HEK293 (cell line): ENCODE data around the gene KDELR1.

ENCODE experiments used
- CTCF ChIA-PET: fragments of 350-600 bp; formaldehyde crosslinking; extraction: SDS; loops from one replicate; lab custom pipeline; 2021; ENCODE audit warnings: antibody characterized with exemption; lab: Yijun Ruan, JAX
- POLR2A ChIA-PET: fragments of 300-600 bp; formaldehyde crosslinking; extraction: SDS; loops from one replicate; lab custom pipeline; 2020; ENCODE audit warnings: antibody characterized with exemption, inconsistent platforms; lab: Yijun Ruan, JAX
- H3K27ac ChIP-seq: fragments of 200-500 bp; sonication (Bioruptor generic); 2 replicates; pipeline ENCODE4 v1.5.1; 2014; ENCODE audit warnings: low read depth, low read length, control low read depth, inconsistent platforms; ENCODE audit errors: extremely low read depth
- H3K36me3 ChIP-seq, 2 experiments: fragments of 200-500 bp in 1 of 2; sonication (Bioruptor generic) in 1 of 2; 1 replicate in 1 of 2; 2 replicates in 1 of 2; pipeline ENCODE4 v1.5.1; 2014 to 2017; ENCODE audit warnings: inconsistent platforms in 2 of 2, low read length in 2 of 2; ENCODE audit not compliant: control insufficient read depth in 2 of 2, insufficient read depth in 1 of 2
- H3K4me1 ChIP-seq: fragments of 200-500 bp; sonication (Bioruptor generic); 2 replicates; pipeline ENCODE4 v1.5.1; 2014; ENCODE audit warnings: mild to moderate bottlenecking, low read length, inconsistent platforms; ENCODE audit not compliant: control insufficient read depth, insufficient read depth
- H3K4me3 ChIP-seq: 2 replicates; pipeline ENCODE4 v1.5.1; 2011; ENCODE audit warnings: low read depth, mild to moderate bottlenecking, control low read depth, low read length, moderate library complexity
- H3K9me3 ChIP-seq: fragments of 200-500 bp; sonication (Bioruptor generic); 2 replicates; pipeline ENCODE4 v1.5.1; 2014; ENCODE audit warnings: low read depth, low read length, inconsistent platforms; ENCODE audit not compliant: control insufficient read depth, insufficient read depth
- BCL11A ChIP-seq: fragments of 450-650 bp; formaldehyde crosslinking; IDR thresholded peaks from 2 replicates; pipeline ENCODE4 v1.5.1; 2016; ENCODE audit warnings: low read depth, missing biosample characterization, missing genetic modification characterization
- BCL11B ChIP-seq: fragments of 450-650 bp; formaldehyde crosslinking; IDR thresholded peaks from 2 replicates; pipeline ENCODE4 v1.5.1; 2016; ENCODE audit warnings: low read depth, missing biosample characterization, missing genetic modification characterization
- HIC1 ChIP-seq: fragments of 450-650 bp; formaldehyde crosslinking; IDR thresholded peaks from 2 replicates; pipeline ENCODE4 v1.5.1; 2016; ENCODE audit warnings: missing biosample characterization, missing genetic modification characterization
- HOXC10 ChIP-seq: sonication (generic); formaldehyde crosslinking; IDR thresholded peaks from 2 replicates; pipeline ENCODE4 v1.8.1; 2023; ENCODE audit warnings: mild to moderate bottlenecking, missing genetic modification reagents
- KLF10 ChIP-seq: fragments of 450-650 bp; IDR thresholded peaks from 2 replicates; pipeline ENCODE4 v1.5.1; 2018; ENCODE audit warnings: missing biosample characterization, mild to moderate bottlenecking, missing genetic modification characterization
- KLF17 ChIP-seq: fragments of 450-650 bp; formaldehyde crosslinking; IDR thresholded peaks from 2 replicates; pipeline ENCODE4 v1.5.1; 2016; ENCODE audit warnings: missing biosample characterization, missing genetic modification characterization
- OVOL3 ChIP-seq: fragments of 450-650 bp; formaldehyde crosslinking; IDR thresholded peaks from 2 replicates; pipeline ENCODE4 v1.5.1; 2016; ENCODE audit warnings: missing biosample characterization, missing genetic modification characterization
- PRDM2 ChIP-seq: fragments of 450-650 bp; formaldehyde crosslinking; IDR thresholded peaks from 2 replicates; pipeline ENCODE4 v1.5.1; 2016; ENCODE audit warnings: missing biosample characterization, missing genetic modification characterization, borderline replicate concordance
- REPIN1 ChIP-seq: fragments of 450-650 bp; formaldehyde crosslinking; IDR thresholded peaks from 2 replicates; pipeline ENCODE4 v1.5.1; 2017; ENCODE audit warnings: missing biosample characterization, missing genetic modification characterization, low read depth
- SCRT1 ChIP-seq: fragments of 450-650 bp; formaldehyde crosslinking; IDR thresholded peaks from 2 replicates; pipeline ENCODE4 v1.5.1; 2016; ENCODE audit warnings: missing biosample characterization, missing genetic modification characterization, borderline replicate concordance
- YY2 ChIP-seq: fragments of 450-650 bp; formaldehyde crosslinking; IDR thresholded peaks from 2 replicates; pipeline ENCODE4 v1.5.1; 2016; ENCODE audit warnings: missing biosample characterization, missing genetic modification characterization
- ZBTB10 ChIP-seq: fragments of 450-650 bp; formaldehyde crosslinking; IDR thresholded peaks from 2 replicates; pipeline ENCODE4 v1.5.1; 2016; ENCODE audit warnings: missing biosample characterization, missing genetic modification characterization
- ZFP69B ChIP-seq: fragments of 450-650 bp; formaldehyde crosslinking; IDR thresholded peaks from 2 replicates; pipeline ENCODE4 v1.5.1; 2016; ENCODE audit warnings: missing biosample characterization, missing genetic modification characterization
- ZNF157 ChIP-seq: fragments of 450-650 bp; formaldehyde crosslinking; IDR thresholded peaks from 2 replicates; pipeline ENCODE4 v1.5.1; 2016; ENCODE audit warnings: missing biosample characterization, missing genetic modification characterization
- ZNF214 ChIP-seq: fragments of 450-650 bp; formaldehyde crosslinking; IDR thresholded peaks from 2 replicates; pipeline ENCODE4 v1.5.1; 2017; ENCODE audit warnings: missing biosample characterization, mild to moderate bottlenecking, missing genetic modification characterization, borderline replicate concordance
- ZNF23 ChIP-seq: fragments of 450-650 bp; formaldehyde crosslinking; IDR thresholded peaks from 2 replicates; pipeline ENCODE4 v1.5.1; 2016; ENCODE audit warnings: missing biosample characterization, missing genetic modification characterization, borderline replicate concordance
- ZNF280D ChIP-seq: fragments of 450-650 bp; formaldehyde crosslinking; IDR thresholded peaks from 2 replicates; pipeline ENCODE4 v1.5.1; 2016; ENCODE audit warnings: missing biosample characterization, missing genetic modification characterization
- ZNF473 ChIP-seq: fragments of 450-650 bp; formaldehyde crosslinking; IDR thresholded peaks from 2 replicates; pipeline ENCODE4 v1.5.1; 2017; ENCODE audit warnings: missing biosample characterization, missing genetic modification characterization
- ZNF610 ChIP-seq: fragments of 450-650 bp; formaldehyde crosslinking; IDR thresholded peaks from 2 replicates; pipeline ENCODE4 v1.5.1; 2016; ENCODE audit warnings: missing biosample characterization, missing genetic modification characterization, borderline replicate concordance
- ZNF621 ChIP-seq: fragments of 450-650 bp; formaldehyde crosslinking; IDR thresholded peaks from 2 replicates; pipeline ENCODE4 v1.5.1; 2017; ENCODE audit warnings: missing biosample characterization, missing genetic modification characterization
- ZNF677 ChIP-seq: fragments of 450-650 bp; IDR thresholded peaks from 2 replicates; pipeline ENCODE4 v1.5.0; 2018; ENCODE audit warnings: missing biosample characterization, mild to moderate bottlenecking, missing genetic modification characterization, moderate library complexity
- ZNF776 ChIP-seq: fragments of 450-650 bp; formaldehyde crosslinking; IDR thresholded peaks from 2 replicates; pipeline ENCODE4 v1.5.0; 2017; ENCODE audit warnings: missing biosample characterization, missing genetic modification characterization, borderline replicate concordance
- ZNF791 ChIP-seq: fragments of 450-650 bp; formaldehyde crosslinking; IDR thresholded peaks from 2 replicates; pipeline ENCODE4 v1.5.1; 2016; ENCODE audit warnings: missing biosample characterization, missing genetic modification characterization

The KDELR1 gene

GRCh38 chr19:48363500-48363809 is 27.9 kb downstream of the KDELR1 start:
- H3K36me3 ChIP-seq: peaks cover 3 to 7% of the 10 kb centered on the region in 2 experiments; a peak in 2 of 3 replicates
- ChIA-PET CTCF (interaction anchor here (0.7 to 3.3 kb wide), 10 partner anchors 10 to 221 kb away, joined by 3 to 28 read pairs (median 5); partner anchors contain the start of gene KDELR1), POLR2A (interaction anchor here (0.5 to 2.7 kb wide), 33 partner anchors 9 to 1124 kb away, joined by 3 to 54 read pairs (median 5); partner anchors contain the start of genes EMP3, GRIN2D, KDELR1 and RPL13A)
- H3K27ac ChIP-seq: peak overlapping the region; percentile 89
- peaks cover 4% of the 10 kb centered on the region; the same call in 1 of the 2 replicates for H3K4me1 ChIP-seq
- peak overlapping the region; percentile 54 for H3K4me3 ChIP-seq
- H3K9me3 ChIP-seq: no peaks in the 10 kb centered on the region
- TF ChIP-seq ZNF791 (tag by site-specific recombination) (no peak), ZNF621 (tag by site-specific recombination) (no peak), KLF17 (tag by site-specific recombination) (0 out of 2 replicates have a peak, but pooled peaks have one; percentile 46), HIC1 (tag by site-specific recombination) (no peak), ZNF610 (tag by site-specific recombination) (0 out of 2 replicates have a peak, but pooled peaks have one; percentile 36), ZFP69B (tag by site-specific recombination) (peak; percentile 66; the same call in 1 of the 2 replicates), REPIN1 (tag by site-specific recombination) (0 out of 2 replicates have a peak, but pooled peaks have one; percentile 4), PRDM2 (no peak), ZNF280D (0 out of 2 replicates have a peak, but pooled peaks have one; percentile 22), ZNF23 (tag by site-specific recombination) (no peak), ZNF214 (tag by site-specific recombination) (no peak), ZBTB10 (tag by site-specific recombination) (peak; percentile 98), ZNF677 (tag by site-specific recombination) (no peak), ZNF473 (no peak), BCL11A (tag by site-specific recombination) (peak; percentile 97), YY2 (tag by site-specific recombination) (no peak), ZNF776 (tag by site-specific recombination) (no peak), BCL11B (tag by site-specific recombination) (peak; percentile 99), ZNF157 (tag by site-specific recombination) (peak; percentile 46; the same call in 1 of the 2 replicates), SCRT1 (tag by site-specific recombination) (peak; percentile 78), KLF10 (no peak), HOXC10 (no peak), OVOL3 (tag by site-specific recombination) (0 out of 2 replicates have a peak, but pooled peaks have one; percentile 65)
